Measurements from ENCODE around the gene ACHE.
"Not testable (repeated sequence)": the region's sequence is repeated elsewhere in the genome, so short reads cannot be mapped to it uniquely, and the experiment has no call there.

- not testable (repeated sequence) for TF ChIP-seq POLR2A, CTCF (IDR thresholded peaks at IDR 0.05)
Observed at GRCh38 chr7:100935381-100935780, 39.7 kb upstream of the ACHE start.
